ENCODE results near the gene ZMIZ1. TPM values are rescaled to one million over a fixed set of nuclear protein-coding genes. Genes with fewer than 3 reads are reported as not detected.

Gene ZMIZ1
- polyA plus RNA-seq, 1 experiment = 13.0 TPM

DNA sequence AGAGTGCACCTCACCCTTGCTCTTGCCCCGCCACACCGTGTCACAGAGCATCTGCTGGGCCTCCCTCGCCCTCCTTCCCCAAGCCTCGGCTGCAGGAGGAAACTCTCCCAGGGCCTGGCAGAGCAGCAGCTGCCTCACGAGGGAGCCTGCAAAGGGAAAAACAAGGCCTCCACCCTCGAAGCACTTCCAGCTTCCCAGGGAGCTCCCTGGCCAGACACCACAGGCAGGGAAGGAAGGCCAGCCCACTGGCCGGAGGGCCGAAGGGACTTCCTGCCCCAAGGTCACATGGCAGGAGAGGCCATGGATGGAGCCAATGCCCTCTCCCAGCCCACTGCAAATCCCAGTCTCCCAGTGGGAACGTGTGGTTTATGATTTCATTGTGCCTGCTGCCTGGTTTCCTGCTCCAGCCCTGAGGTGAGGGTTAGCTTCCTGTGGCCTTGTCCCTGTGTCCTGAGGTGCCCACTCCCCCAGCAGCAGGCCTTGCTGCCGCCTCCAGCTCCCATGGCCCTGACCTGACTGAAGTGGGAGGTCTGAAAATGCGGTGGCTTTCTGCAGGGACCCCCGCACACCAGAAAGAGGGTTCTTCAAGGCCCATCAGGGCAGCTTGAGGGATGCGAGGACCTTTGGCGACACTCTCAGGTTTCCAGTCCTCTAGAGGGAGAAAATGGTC is 178.0 kb downstream of the ZMIZ1 start:
- H3K4me3 ChIP-seq (ENCODE audit: low read depth, low read length) = no peak overlapping the region
- TF ChIP-seq, protein P1, sequence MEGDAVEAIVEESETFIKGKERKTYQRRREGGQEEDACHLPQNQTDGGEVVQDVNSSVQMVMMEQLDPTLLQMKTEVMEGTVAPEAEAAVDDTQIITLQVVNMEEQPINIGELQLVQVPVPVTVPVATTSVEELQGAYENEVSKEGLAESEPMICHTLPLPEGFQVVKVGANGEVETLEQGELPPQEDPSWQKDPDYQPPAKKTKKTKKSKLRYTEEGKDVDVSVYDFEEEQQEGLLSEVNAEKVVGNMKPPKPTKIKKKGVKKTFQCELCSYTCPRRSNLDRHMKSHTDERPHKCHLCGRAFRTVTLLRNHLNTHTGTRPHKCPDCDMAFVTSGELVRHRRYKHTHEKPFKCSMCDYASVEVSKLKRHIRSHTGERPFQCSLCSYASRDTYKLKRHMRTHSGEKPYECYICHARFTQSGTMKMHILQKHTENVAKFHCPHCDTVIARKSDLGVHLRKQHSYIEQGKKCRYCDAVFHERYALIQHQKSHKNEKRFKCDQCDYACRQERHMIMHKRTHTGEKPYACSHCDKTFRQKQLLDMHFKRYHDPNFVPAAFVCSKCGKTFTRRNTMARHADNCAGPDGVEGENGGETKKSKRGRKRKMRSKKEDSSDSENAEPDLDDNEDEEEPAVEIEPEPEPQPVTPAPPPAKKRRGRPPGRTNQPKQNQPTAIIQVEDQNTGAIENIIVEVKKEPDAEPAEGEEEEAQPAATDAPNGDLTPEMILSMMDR (IDR thresholded peaks at IDR 0.05; ENCODE audit: insufficient read depth, low read depth, low read length) = no peak
- POLR2A ChIA-PET = no interaction called here
- H3K36me3 ChIP-seq (ENCODE audit: control insufficient read depth, insufficient read depth, low read length) = no peaks in the 10 kb centered on the region; the same call in none of the 2 replicates
- H3K27me3 ChIP-seq (ENCODE audit: control insufficient read depth, insufficient read depth, low read length) = no peaks in the 10 kb centered on the region
- CTCF ChIA-PET = interaction anchor here (1.3 to 1.6 kb wide), 2 partner anchors 11 to 14 kb away, joined by 3 to 4 read pairs; no protein-coding TSS in a partner anchor
- DNase-seq (ENCODE audit: low read depth) = no peak

DNA sequence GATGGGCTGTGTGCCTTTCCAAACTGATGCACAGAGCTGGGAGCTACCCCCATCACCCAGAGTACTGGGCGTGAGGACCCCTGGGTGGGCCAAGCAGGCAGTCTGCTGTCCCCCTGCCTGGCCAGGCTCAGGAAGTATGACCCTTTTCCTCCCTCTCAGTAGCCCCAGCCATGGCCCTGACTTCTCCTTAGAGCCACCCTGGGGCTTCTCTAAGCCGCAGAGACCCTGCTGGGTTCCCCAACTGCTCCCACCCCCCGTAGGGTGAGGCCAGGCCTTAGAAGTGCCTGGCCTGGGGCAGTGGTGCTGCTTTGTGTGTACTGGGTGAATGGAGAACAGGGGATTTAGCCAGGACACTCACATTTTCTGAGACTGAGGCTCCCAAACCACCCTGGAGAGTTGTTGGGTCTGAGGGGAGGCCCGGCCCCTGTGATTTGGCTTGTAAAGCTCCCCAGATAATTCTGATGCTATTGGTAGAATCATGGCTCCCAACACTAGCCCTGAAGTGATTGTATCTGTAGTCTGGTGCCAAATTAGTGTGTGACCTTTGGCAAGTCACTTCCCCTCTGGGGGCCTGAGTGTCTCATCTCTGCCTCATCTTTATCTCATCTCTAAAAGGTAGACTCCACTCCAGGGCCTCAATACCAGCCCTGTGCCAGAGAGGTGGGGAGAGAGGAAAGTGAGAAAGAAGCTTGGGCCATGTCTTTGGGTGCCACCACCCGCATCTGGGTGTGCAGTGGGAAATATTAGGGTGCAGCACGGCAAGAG is 178.8 kb downstream of the ZMIZ1 start:
- CTCF ChIA-PET = interaction anchor here (1.6 kb wide), 1 partner anchor 13 kb away, joined by 4 read pairs; no protein-coding TSS in a partner anchor

DNA sequence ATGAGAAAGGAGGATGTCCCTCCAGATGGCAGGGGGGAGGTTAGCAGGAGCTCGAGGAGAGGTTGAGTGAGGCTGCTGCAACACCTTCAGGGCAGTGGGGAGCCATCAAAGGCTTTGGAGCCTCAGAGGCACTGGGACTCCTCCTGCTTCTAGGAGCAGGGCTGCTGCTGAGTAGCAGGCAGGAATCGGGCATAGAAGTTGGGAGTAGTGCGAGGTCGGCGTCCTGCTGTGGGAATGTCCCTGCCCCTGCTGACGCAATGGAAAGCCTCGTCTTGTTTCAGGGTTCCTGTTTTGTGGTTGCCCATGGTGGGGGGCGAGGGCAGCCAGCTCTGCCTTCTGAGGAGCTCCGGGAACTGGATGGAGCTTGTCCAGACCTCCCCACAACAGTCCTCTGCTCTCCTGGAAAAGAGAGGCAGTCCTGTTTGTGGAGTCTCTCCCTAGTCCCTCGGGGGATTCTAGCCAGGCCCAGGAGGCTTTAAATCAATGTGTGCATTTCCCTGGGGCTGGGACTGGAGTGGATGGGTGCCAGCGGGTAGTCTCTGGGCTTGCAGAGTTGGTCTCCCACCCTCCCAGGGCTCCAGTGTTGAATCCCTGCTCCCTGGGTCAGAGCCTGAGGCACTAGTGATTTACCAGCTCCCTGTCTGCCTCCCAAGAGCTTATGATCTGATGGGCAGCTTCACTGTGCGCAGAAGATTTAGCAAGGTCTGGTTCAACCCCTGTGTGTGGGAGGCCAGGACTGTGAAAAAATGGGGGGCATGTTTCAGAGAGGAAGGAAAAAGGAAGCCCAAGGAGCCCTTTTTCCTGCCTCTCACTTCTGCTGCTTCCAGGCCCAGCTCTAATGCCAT is 179.8 kb downstream of the ZMIZ1 start:
- Histone ChIP-seq H3K36me3 (ENCODE audit: control insufficient read depth, insufficient read depth, low read length) (peaks cover 1% of the 10 kb centered on the region), H3K4me3 (ENCODE audit: low read depth, low read length) (no peak overlapping the region), H3K27me3 (ENCODE audit: control insufficient read depth, insufficient read depth, low read length) (no peaks in the 10 kb centered on the region)
- ChIA-PET CTCF (no interaction called here), POLR2A (no interaction called here)
- no peak for DNase-seq (ENCODE audit: low read depth)
- TF ChIP-seq, protein P1 (IDR thresholded peaks at IDR 0.05; ENCODE audit: insufficient read depth, low read depth, low read length) = no peak

More for the DNA sequence above, 178.8 kb downstream of the ZMIZ1 start:
- Histone ChIP-seq H3K27me3 (ENCODE audit: control insufficient read depth, insufficient read depth, low read length) (no peaks in the 10 kb centered on the region), H3K36me3 (ENCODE audit: control insufficient read depth, insufficient read depth, low read length) (no peaks in the 10 kb centered on the region; the same call in none of the 2 replicates), H3K4me3 (ENCODE audit: low read depth, low read length) (no peak overlapping the region)
- POLR2A ChIA-PET = no interaction called here
- TF ChIP-seq, protein P1 (IDR thresholded peaks at IDR 0.05; ENCODE audit: insufficient read depth, low read depth, low read length) = no peak
- DNase-seq (ENCODE audit: low read depth) = no peak

DNA sequence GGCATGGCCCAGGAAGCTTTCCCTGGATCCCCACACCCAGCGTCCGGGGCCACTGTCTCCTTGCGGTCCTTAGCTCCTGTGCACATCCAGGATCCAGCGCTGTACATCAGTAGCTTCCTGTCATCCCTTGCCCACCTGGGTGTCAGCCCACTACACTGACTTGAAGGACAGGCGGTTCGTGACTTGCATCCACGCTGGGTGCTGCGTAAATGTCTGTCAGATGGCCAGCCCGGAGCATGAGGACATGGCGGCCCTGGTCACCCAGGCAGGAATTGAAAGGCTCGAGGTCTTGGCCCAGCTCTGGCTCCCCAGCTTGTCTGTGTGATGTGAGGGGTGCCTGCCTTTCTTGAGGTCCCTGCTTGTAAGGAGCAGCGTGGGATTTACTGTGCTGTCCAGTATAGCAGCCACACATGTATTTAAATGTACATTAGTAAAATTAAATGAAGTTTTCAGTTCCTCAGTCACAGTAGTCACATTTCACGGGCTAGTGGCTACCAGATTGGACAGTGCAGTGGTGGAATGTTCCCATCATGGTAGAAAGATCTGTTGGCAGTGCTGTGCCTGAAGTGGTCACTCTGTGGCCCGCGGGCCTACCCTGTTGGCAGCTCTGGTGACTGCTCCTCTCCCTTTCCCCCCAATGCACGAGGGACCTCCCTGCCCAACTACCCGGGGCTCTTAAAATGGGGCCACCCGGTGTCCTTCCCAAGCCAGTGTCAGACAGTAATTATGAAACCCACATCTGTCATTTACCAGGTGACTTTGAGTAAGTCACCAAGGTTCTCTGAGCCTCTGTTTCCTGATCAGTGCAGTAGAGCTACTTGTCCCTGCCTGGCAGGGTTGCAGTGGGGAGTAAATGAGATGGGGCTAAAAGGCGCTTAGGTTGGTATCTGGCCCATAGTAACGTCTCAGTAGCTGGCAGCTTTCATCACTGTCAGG is 180.7 kb downstream of the ZMIZ1 start:
- TF ChIP-seq, protein P1 (IDR thresholded peaks at IDR 0.05; ENCODE audit: insufficient read depth, low read depth, low read length) = no peak
- POLR2A ChIA-PET = no interaction called here
- H3K4me3 ChIP-seq (ENCODE audit: low read depth, low read length) = no peak overlapping the region
- CTCF ChIA-PET = no interaction called here
- peaks cover 1% of the 10 kb centered on the region for H3K36me3 ChIP-seq (ENCODE audit: control insufficient read depth, insufficient read depth, low read length)
- DNase-seq (ENCODE audit: low read depth) = no peak
- no peaks in the 10 kb centered on the region for H3K27me3 ChIP-seq (ENCODE audit: control insufficient read depth, insufficient read depth, low read length)
